ENCODE results near the gene SPECC1L.

DNA sequence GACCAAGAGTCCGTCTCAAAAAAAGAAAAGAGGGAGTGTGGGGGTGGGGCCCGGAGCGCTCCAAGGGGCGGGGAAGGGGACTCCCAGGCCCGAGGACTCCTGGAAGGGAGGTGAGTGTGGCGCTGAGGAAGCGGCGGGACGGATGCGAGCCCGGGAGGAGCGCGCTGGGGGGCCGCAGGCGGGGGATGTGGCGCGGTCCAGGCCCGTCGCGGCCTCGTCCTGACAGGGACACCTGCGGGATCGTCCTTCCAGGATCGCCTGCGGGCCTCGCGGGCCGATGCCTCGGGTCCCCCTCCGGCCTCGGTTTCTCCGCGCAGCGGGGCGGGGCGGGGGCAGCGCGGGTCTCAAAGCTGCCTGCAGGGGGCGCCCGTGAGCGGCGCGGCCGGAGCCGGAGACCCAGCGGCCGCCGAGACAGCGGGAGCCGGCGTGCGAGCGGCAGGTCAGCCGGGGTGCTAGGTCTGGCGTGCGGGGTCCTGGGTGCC, 152.9 kb downstream of the SPECC1L start:
- TF ChIP-seq POLR2A (IDR thresholded peaks at IDR 0.05; ENCODE audit: low read depth, low read length) (no peak), POLR2AphosphoS5 (IDR thresholded peaks at IDR 0.05; ENCODE audit: low read depth, low read length) (no peak), TAF1 (IDR thresholded peaks at IDR 0.05; ENCODE audit: low read depth, low read length) (no peak), POU2F2 (IDR thresholded peaks at IDR 0.05; ENCODE audit: low read depth, low read length) (no peak), SPI1 (IDR thresholded peaks at IDR 0.05; ENCODE audit: low read depth, low read length) (no peak), PAX5 (IDR thresholded peaks at IDR 0.05; ENCODE audit: insufficient read depth, low read length, severe bottlenecking) (no peak)
